MG63 (cell line): Measurements from ENCODE around the gene TAC3. TPM values are rescaled to one million over a fixed set of nuclear protein-coding genes. Genes with fewer than 3 reads are reported as not detected.
A peak's percentile ranks its signal among the peaks of the same experiment; 100 is the strongest.
"Not testable (repeated sequence)": the region's sequence is repeated elsewhere in the genome, so short reads cannot be mapped to it uniquely, and the experiment has no call there.

Source experiments
- DNase-seq: peaks from one replicate; pipeline ENCODE4 v3.0.0-alpha.2; 2020
- H3K27me3 ChIP-seq: fragments of 250-450 bp; sonication (Bioruptor Pico); 2 replicates; pipeline ENCODE4 v1.5.1; 2020; ENCODE audit warnings: mild to moderate bottlenecking, moderate library complexity
- H3K36me3 ChIP-seq: fragments of 250-450 bp; sonication (Bioruptor Pico); 2 replicates; pipeline ENCODE4 v1.5.1; 2020; ENCODE audit warnings: mild to moderate bottlenecking, moderate library complexity
- H3K4me3 ChIP-seq: fragments of 250-450 bp; sonication (Bioruptor Pico); 2 replicates; pipeline ENCODE4 v1.5.1; 2020; ENCODE audit warnings: mild to moderate bottlenecking, moderate library complexity
- H3K9me3 ChIP-seq: fragments of 250-450 bp; sonication (Bioruptor Pico); 2 replicates; pipeline ENCODE4 v1.5.1; 2020; ENCODE audit warnings: mild to moderate bottlenecking, moderate library complexity
- total RNA-seq: library from RNA; depleted of rRNA; stranded (reverse); fragments of >200 nt; shearing (Covaris generic); gene quantifications from 2 replicates; pipeline ENCODE4 v1.2.3, GENCODE V29; 2014; ENCODE audit warnings: low replicate concordance

TAC3 gene
- total RNA-seq, 1 experiment from 2014 or later = 0.36 TPM

DNA sequence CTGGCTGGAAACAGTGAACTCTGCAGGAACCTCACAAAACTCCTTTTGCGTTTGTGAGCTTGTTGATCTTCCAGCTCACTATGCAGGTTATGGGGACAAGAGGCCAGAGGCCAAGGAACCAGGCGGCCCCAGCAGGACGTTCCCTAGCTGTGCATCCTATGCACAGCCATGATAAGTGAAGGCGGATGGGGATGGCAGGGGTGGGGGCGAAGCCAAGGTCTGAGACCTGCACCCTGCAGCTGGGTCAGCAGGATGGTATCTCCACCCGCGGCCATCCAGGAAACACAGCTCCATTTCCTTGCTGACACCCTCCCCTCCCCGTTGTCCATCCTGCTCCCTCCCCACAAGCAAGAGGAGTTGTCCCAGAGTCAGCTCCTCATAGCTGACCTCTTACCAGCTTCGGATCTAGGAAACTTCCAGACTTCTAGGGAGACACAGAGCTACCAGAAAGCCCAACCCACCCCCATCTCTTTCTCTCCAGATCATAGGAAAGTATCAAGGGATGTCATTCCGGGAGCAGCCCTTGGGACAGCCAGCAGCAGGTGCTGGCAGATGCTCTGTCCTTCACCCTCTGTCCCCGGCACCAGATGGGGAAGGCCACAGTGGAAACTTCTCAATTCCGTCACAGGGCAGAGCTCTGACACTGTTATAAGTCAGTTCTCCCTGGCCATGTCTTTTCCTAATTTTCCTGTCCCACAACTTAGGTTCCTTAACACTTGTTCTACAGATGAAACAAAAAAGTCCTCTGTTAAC, 19.4 kb downstream of the TAC3 start:
- no peaks in the 10 kb centered on the region for H3K27me3 ChIP-seq
- H3K9me3 ChIP-seq = no peaks in the 10 kb centered on the region
- no peak for DNase-seq
- H3K36me3 ChIP-seq = peaks cover 34% of the 10 kb centered on the region
- H3K4me3 ChIP-seq = no peak overlapping the region

DNA sequence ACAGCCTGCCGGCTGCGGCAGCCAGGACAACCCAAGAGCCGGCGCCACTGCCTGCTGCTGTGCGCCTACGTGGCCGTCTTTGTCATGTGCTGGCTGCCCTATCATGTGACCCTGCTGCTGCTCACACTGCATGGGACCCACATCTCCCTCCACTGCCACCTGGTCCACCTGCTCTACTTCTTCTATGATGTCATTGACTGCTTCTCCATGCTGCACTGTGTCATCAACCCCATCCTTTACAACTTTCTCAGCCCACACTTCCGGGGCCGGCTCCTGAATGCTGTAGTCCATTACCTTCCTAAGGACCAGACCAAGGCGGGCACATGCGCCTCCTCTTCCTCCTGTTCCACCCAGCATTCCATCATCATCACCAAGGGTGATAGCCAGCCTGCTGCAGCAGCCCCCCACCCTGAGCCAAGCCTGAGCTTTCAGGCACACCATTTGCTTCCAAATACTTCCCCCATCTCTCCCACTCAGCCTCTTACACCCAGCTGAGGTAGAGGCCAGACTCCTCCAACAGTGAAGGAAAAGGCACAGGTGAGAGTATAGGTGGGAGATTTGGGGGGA, 20.3 kb downstream of the TAC3 start:
- H3K9me3 ChIP-seq = no peaks in the 10 kb centered on the region
- H3K4me3 ChIP-seq = no peak overlapping the region
- no peaks in the 10 kb centered on the region for H3K27me3 ChIP-seq
- DNase-seq = no peak
- H3K36me3 ChIP-seq = peaks cover 24% of the 10 kb centered on the region

DNA sequence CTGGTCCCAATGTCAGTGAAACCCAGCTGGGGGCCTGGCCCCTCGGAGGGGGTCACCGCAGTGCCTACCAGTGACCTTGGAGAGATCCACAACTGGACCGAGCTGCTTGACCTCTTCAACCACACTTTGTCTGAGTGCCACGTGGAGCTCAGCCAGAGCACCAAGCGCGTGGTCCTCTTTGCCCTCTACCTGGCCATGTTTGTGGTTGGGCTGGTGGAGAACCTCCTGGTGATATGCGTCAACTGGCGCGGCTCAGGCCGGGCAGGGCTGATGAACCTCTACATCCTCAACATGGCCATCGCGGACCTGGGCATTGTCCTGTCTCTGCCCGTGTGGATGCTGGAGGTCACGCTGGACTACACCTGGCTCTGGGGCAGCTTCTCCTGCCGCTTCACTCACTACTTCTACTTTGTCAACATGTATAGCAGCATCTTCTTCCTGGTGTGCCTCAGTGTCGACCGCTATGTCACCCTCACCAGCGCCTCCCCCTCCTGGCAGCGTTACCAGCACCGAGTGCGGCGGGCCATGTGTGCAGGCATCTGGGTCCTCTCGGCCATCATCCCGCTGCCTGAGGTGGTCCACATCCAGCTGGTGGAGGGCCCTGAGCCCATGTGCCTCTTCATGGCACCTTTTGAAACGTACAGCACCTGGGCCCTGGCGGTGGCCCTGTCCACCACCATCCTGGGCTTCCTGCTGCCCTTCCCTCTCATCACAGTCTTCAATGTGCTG, 21.0 kb downstream of the TAC3 start:
- Histone ChIP-seq H3K36me3 (peaks cover 18% of the 10 kb centered on the region), H3K27me3 (no peaks in the 10 kb centered on the region), H3K9me3 (no peaks in the 10 kb centered on the region; the same call in 1 of the 2 replicates), H3K4me3 (no peak overlapping the region)
- no peak for DNase-seq

DNA sequence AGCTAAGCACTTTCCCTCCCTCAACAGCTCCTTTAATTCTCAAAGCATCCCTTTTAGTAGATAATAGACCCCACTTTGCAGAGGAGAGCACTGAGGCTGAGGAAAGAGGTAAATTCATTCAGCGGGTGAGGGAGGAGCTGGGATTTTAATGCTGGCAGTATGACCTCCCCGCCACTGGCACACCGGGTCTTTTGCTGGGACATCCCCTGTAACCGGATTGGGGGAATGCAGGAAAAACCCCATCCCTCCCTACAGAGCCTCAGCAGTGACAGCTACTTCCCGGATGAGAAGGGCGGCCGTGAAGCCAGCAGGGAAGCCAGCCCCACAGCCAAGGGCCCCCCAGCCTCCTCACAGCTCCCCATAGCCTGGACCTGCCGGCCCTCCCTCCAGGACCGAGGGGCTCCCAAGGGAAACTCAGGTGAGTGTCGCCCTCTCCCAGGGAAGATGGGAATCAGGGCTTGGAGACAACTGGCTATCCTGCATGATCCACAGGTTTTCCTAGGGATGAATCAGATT, 22.0 kb downstream of the TAC3 start:
- Histone ChIP-seq H3K9me3 (peaks cover 3% of the 10 kb centered on the region; the same call in 1 of the 2 replicates), H3K4me3 (no peak overlapping the region), H3K36me3 (peaks cover 9% of the 10 kb centered on the region), H3K27me3 (no peaks in the 10 kb centered on the region)
- DNase-seq = no peak

DNA sequence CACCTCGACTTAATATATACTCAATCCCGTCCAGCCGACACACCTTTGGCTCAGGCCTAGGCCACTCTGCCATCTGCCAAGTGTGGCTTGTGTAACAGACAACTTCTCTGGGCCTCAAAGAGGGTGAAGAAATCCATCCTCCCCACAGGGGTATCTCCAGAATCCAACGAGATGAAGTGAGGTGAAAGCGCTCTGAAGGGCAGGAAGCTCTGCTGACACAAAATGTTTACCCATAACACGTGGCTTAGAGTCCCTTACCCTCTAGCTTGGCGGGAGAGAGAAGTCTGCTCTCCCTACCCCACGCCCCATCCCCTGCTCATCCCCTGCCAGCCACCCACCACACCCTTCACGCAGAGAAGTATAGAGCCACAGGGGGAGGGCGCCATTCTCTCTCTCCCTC, 23.0 kb downstream of the TAC3 start:
- Histone ChIP-seq H3K27me3 (no peaks in the 10 kb centered on the region), H3K4me3 (no peak overlapping the region), H3K36me3 (peaks cover 4% of the 10 kb centered on the region), H3K9me3 (peaks cover 3% of the 10 kb centered on the region; the same call in 1 of the 2 replicates)
- no peak for DNase-seq

DNA sequence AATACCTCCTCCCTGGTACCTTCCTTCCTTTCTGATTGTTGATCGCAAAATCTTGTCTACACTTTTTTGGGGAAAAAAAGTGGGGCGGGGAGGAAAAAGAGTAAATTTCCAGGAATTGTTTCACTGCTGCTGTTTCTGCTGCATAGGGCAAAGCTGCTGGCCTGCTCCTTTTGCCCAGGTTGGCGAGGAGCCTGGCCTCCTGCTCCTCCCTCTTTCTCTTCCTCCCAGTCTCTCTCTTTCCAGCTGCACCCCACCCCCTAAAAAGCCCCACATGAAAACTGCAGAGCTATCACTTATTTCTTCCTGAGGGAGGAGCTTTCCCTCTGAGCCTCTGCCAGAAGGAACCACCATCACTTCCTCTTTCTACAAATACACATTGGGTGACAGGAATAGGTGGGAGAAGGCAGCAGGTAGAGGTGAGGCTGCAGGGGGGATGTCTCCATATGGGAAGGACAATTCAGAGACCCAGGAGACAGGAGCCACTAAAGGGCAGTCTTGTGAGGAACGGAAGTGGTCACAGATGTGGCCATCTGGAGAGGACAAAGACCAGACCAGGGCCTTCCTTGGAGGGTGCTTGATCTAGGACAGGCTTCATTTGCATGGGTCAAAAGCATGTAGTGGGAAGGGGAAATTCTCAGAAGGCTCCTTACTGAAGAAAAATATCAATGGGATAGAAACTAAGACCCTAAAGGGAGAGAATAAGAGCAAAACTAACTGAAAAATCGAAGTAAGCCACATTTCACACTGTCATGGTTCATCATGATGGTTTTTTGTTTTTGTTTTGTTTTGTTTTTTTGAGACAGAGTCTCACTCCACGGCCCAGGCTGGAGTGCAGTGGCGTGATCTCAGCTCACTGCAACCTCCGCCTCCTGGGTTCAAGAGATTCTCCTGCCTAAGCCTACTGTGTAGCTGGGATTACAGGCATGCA, 24.7 kb downstream of the TAC3 start:
- peak; percentile 34 for DNase-seq
- no peaks in the 10 kb centered on the region for H3K27me3 ChIP-seq
- no peak overlapping the region for H3K4me3 ChIP-seq
- H3K9me3 ChIP-seq = peaks cover 3% of the 10 kb centered on the region; the same call in 1 of the 2 replicates
- H3K36me3 ChIP-seq = no peaks in the 10 kb centered on the region

DNA sequence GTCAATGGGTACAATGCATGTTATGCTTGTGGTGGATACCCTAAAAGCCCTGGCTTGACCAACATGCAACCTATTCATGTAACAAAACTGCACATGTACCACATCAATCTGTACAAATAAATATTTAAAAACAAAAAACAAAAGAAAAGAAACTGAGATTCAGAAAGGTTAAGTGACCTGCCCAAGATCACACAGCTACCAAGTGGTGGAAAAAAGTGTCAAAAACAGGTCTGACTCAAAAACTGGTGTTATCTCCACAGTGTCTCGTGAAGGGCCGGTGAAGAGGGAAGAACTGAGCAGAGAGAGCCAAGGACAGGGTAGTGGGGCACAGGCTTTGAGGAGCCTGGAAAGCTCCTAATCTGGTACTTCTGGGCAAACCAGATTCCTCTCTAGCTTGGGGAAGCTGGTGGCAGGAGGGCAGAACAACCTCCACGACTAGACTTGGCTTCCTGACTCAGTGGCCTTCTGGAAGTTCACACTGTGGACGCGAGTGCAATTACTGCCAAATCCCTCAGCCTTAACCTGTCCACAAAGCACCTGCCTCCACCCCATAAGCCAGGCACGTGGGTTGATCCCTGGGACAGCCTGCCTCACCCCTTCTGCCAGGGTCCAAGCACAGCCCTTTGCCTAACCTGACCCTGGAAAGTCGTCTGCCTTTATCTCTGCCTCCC, 25.5 kb downstream of the TAC3 start:
- no peak for DNase-seq
- no peak overlapping the region for H3K4me3 ChIP-seq
- H3K9me3 ChIP-seq = peaks cover 3% of the 10 kb centered on the region; the same call in 1 of the 2 replicates
- H3K27me3 ChIP-seq = no peaks in the 10 kb centered on the region
- H3K36me3 ChIP-seq = no peaks in the 10 kb centered on the region

DNA sequence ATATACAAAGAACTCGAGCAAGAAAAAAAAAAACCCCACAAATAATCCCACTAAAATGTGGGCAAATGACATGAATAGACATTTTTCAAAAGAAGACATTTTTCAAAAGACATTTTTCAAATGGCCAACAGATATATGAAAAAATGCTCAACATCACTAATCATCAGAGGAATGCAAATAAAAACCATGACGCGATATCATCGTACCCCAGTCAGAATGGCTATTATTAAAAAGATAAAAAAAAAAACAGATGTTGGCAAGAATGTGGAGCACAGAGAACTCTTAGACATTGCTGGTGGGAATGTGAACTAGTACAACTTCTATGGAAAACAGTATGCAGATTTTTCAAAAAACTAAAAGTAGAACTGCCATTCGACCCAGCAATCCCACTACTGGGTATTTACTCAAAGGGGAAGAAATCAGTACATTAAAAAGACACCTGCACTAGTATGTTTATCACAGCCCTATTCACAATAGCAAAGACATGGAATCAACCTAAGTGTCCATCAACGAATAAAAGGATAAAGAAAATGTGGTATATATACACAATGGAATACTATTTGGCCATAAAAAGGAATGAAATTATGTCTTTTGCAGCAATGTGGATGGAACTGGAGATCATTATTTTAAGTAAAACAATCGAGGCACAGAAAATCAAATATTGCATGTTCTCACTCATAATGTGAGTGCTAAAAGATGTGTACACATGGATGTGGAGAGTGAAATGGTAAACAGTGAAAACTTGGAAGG, 26.3 kb downstream of the TAC3 start:
- Histone ChIP-seq H3K36me3 (no peaks in the 10 kb centered on the region), H3K27me3 (no peaks in the 10 kb centered on the region), H3K4me3 (no peak overlapping the region), H3K9me3 (peaks cover 3% of the 10 kb centered on the region; the same call in 1 of the 2 replicates)
- DNase-seq = no peak

DNA sequence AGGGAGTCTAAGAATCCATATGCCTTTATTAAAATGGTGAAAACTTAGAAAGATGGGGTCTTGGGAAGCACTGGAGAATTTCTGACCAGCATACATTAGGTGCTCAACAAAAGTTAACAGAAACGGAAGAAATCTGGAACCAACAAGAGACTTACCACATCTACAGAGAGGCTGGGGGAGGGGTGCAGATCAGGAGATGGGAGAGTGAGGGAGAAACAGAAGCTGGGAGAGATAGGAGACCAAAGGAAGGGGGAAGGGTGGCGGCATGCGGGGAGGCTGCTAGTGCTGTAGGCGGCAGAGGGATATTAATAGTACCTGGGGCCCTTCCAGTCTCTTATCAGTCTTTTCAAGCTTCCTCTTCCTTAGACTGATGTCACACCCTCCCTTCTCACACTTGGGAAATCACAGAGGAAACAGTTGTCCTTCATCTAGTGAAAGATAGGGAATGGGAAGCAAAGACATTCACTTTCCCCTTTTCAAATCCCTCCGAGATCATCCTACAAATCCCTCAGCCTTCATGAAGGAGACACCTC, 28.1 kb downstream of the TAC3 start:
- no peak overlapping the region for H3K4me3 ChIP-seq
- no peak for DNase-seq
- H3K27me3 ChIP-seq = no peaks in the 10 kb centered on the region
- no peaks in the 10 kb centered on the region for H3K36me3 ChIP-seq
- H3K9me3 ChIP-seq = peaks cover 3% of the 10 kb centered on the region; the same call in 1 of the 2 replicates

DNA sequence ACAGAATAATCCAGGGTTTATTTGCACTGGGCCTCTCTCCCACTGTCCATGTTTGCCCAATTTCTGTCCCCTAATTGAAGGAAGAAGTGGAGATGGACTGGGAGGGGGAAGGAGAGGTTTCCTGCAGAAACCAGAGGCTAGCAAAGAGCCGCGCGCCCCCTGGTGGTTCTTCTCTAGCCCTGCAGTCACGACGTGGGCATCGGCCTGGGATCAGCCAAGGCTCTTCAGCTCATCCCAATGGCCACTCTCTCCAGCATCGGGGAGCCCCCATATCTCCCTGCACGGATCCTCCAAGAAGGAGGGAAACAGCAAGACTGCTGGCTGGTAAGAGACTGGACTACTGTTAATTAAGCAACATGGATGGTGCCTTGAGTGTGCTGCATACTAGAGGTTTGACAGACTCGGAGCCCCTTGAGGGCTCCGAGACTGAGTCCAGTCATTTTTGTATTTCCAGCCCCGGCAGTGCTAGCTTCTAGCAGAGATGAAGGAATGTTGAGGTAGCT, 28.7 kb downstream of the TAC3 start:
- Histone ChIP-seq H3K9me3 (peaks cover 3% of the 10 kb centered on the region; the same call in 1 of the 2 replicates), H3K4me3 (no peak overlapping the region), H3K27me3 (no peaks in the 10 kb centered on the region), H3K36me3 (no peaks in the 10 kb centered on the region)
- peak; percentile 63 for DNase-seq

DNA sequence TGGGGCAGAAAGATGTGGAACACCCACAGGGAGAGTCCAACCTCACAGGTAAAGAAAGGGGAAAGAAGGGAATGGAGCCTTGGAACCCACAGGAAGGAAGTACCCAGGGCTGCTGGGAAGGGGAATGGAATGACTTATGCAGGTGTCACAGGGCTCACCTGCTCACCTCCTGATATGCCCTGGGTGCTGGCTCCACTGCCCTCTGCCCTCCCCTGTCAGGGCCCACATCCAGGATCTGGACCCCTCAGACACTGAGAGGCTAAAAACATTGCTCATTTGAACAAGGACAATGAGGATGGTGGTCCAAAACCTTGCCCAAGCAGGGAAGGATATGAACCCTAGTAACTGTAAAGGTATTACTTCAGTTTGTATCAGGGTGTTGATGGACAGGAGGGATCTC, 29.3 kb downstream of the TAC3 start:
- H3K4me3 ChIP-seq = no peak overlapping the region
- H3K9me3 ChIP-seq = peaks cover 3% of the 10 kb centered on the region; the same call in 1 of the 2 replicates
- no peaks in the 10 kb centered on the region for H3K27me3 ChIP-seq
- no peak for DNase-seq
- H3K36me3 ChIP-seq = no peaks in the 10 kb centered on the region

DNA sequence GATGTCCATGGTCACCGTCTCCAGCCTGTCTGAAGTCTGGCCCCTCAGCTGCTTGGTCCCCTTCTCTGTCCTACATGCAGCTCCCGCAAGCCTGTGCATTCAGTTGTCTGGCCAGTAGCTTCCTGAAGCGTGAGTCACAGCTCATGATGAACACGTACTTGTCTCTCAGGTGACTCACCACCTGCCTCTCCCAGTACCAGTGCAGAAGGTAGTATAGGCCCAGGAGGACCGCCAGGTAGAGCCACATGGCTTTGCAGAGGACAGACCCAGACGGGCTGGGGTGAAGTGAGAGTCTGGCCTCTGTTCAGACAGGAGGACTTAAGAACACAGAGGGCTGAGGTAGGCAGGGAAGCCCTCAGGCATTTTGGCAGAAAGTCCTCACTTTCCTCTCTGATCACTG, 30.6 kb downstream of the TAC3 start:
- not testable (repeated sequence) for H3K36me3 ChIP-seq, H3K4me3 ChIP-seq, H3K9me3 ChIP-seq, H3K27me3 ChIP-seq
- peak; percentile 51 for DNase-seq

DNA sequence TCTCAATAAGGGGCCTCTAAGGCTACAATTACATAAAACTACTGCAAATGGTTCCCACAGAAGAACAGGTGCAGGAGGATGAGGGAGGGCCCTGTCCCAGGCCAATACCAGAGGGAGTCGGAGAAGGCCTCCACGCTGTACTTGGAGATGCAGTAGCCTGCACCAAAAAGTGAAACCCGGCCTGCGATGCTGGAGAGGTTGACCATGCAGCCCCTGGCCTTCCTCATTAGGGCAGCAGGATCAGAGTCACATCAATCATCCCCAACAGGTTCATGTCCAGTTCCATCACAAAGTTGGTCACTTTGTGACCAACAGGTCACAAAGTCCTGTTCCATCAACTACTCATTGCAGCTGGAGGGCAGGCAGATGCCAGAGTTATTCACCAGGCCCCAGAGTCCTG, 32.9 kb downstream of the TAC3 start:
- DNase-seq = no peak
- Histone ChIP-seq H3K4me3 (no peak overlapping the region), H3K9me3 (no peaks in the 10 kb centered on the region), H3K27me3 (no peaks in the 10 kb centered on the region), H3K36me3 (no peaks in the 10 kb centered on the region)

DNA sequence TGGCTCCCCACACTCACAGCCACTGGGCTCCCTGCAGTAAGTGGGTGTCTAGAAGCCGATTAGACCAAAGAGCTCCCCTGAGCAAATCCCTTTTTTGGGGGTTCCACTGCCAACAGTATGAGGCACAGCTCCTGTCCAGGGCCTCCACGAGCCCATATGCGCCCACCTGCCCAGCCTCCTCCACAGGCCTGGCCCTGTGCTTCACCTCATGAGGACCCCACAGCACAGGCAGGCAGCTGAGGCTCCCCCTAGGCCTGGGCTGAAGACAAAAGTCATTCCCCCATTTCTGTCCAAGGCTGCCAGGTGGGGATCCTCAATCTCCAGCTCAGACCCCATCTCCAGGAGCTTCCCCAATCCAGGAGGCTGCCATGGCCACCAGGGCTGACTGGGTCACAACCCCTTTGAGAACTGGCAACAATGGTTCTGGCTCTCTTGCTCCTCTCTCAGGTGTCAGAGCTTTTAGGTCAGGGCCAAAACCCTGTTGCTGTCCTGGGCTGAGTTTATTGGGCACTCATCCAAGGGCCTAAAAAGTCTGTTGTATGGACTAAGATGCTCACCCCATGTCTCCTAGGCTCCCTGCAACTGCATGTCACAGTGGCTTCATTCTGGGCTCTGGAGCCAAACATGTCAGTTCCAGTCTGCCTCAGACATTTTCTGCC, 33.6 kb downstream of the TAC3 start:
- H3K4me3 ChIP-seq, DNase-seq, H3K9me3 ChIP-seq, H3K27me3 ChIP-seq, H3K36me3 ChIP-seq: not testable (repeated sequence)
